Measurements from ENCODE around the gene ZNF362. TPM values are rescaled to one million over a fixed set of nuclear protein-coding genes. Genes with fewer than 3 reads are reported as not detected.

ZNF362 gene
- polyA plus RNA-seq, 1 of the 3 experiments (the other 2 are of a cell fraction), result 17.1 TPM

- peak overlapping the region; percentile 84 for H3K4me2 ChIP-seq
- H3K36me3 ChIP-seq (replicated peaks in 1 of 2; ENCODE audit: control insufficient read depth in 1 of 2, insufficient read depth in 2 of 2, low read length in 1 of 2), result peaks cover 27% of the 10 kb centered on the region in 2 experiments
- H3K4me1 ChIP-seq (ENCODE audit: control insufficient read depth in 1 of 2, insufficient read depth in 2 of 2, low read depth in 1 of 2, low read length in 1 of 2), result peaks cover 39 to 44% of the 10 kb centered on the region in 2 experiments
- peaks cover 65% of the 10 kb centered on the region for H3K79me2 ChIP-seq (ENCODE audit: insufficient read depth)
- no peaks in the 10 kb centered on the region for H3K27me3 ChIP-seq (ENCODE audit: insufficient read depth)
- peaks cover 20% of the 10 kb centered on the region for H4K20me1 ChIP-seq (ENCODE audit: insufficient read depth)
- no peak for DNase-seq
- no peak for TF ChIP-seq EP300 (IDR thresholded peaks at IDR 0.05; ENCODE audit: borderline replicate concordance in 1 of 2, low read depth in 1 of 2, low read length in 1 of 2)
- no peak for TF ChIP-seq RCOR1 (IDR thresholded peaks at IDR 0.05; ENCODE audit: low read length)
- TF ChIP-seq ZBTB33 (IDR thresholded peaks at IDR 0.05; ENCODE audit: borderline replicate concordance, low read depth), result no peak
- TF ChIP-seq MEF2A (IDR thresholded peaks at IDR 0.05; ENCODE audit: borderline replicate concordance, low read depth), result no peak
- peak; percentile 18; the same call in 1 of the 2 replicates for TF ChIP-seq POLR2AphosphoS5 (IDR thresholded peaks at IDR 0.05; ENCODE audit: low read depth, low read length)
- no peak for TF ChIP-seq NFIC (IDR thresholded peaks at IDR 0.05; ENCODE audit: borderline replicate concordance)
- peak overlapping the region; percentile 89 to 97 for H3K27ac ChIP-seq (ENCODE audit: low read depth in 2 of 2, low read length in 1 of 2)
- 19% methylated on average over 2 of the region's 2 CpGs for WGBS (ENCODE audit: low lambda C conversion rate)
- peaks cover 45% of the 10 kb centered on the region for H3F3A ChIP-seq (replicated peaks; ENCODE audit: insufficient read depth)
- H2AFZ ChIP-seq (ENCODE audit: low read depth), result no peak overlapping the region
- H3K9me2 ChIP-seq, result no peaks in the 10 kb centered on the region
- H3K9ac ChIP-seq, result peak overlapping the region; percentile 94
- ChIA-PET POLR2A (interaction anchor here (2.4 kb wide), 1 partner anchor 16 kb away, joined by 10 read pairs; no protein-coding TSS in a partner anchor), CTCF (interaction anchor here (0.9 to 2.6 kb wide), 3 partner anchors 19 to 108 kb away, joined by 3 to 18 read pairs (median 10); no protein-coding TSS in a partner anchor)
- H3K4me3 ChIP-seq (ENCODE audit: low read depth in 2 of 2, low read length in 1 of 2), result peak overlapping the region; percentile 68 to 78
- no peaks in the 10 kb centered on the region for H3K9me3 ChIP-seq
Measured at GRCh38 chr1:33348194-33348593, 91.9 kb downstream of the ZNF362 start.

- TF ChIP-seq POLR2AphosphoS5 (IDR thresholded peaks at IDR 0.05; ENCODE audit: low read depth, low read length), result peak; percentile 2; the same call in 1 of the 2 replicates
- no peak for TF ChIP-seq CHD2 (IDR thresholded peaks at IDR 0.05; ENCODE audit: low read length, partially characterized antibody)
- no peak for TF ChIP-seq SMC3 (IDR thresholded peaks at IDR 0.05; ENCODE audit: low read depth, low read length)
- TF ChIP-seq MXI1 (IDR thresholded peaks at IDR 0.05; ENCODE audit: low read depth, low read length), result no peak
- Histone ChIP-seq H3K27ac (ENCODE audit: low read depth in 2 of 2, low read length in 1 of 2) (peak overlapping the region; percentile 89 to 97), H3K9me2 (no peaks in the 10 kb centered on the region), H3K79me2 (ENCODE audit: insufficient read depth) (peaks cover 61% of the 10 kb centered on the region), H3K4me2 (peak overlapping the region; percentile 84), H3K9me3 (no peaks in the 10 kb centered on the region), H2AFZ (ENCODE audit: low read depth) (no peak overlapping the region), H3F3A (replicated peaks; ENCODE audit: insufficient read depth) (peaks cover 43% of the 10 kb centered on the region), H3K4me1 (ENCODE audit: control insufficient read depth in 1 of 2, insufficient read depth in 2 of 2, low read depth in 1 of 2, low read length in 1 of 2) (peaks cover 34 to 41% of the 10 kb centered on the region in 2 experiments), H3K4me3 (ENCODE audit: low read depth in 2 of 2, low read length in 1 of 2) (peak overlapping the region; percentile 68 to 78), H3K9ac (peak overlapping the region; percentile 94), H4K20me1 (ENCODE audit: insufficient read depth) (peaks cover 16% of the 10 kb centered on the region), H3K36me3 (replicated peaks in 1 of 2; ENCODE audit: control insufficient read depth in 1 of 2, insufficient read depth in 2 of 2, low read length in 1 of 2) (peaks cover 22 to 27% of the 10 kb centered on the region in 2 experiments), H3K27me3 (ENCODE audit: insufficient read depth) (no peaks in the 10 kb centered on the region)
- 2% methylated on average over 11 of the region's 11 CpGs for WGBS (ENCODE audit: low lambda C conversion rate)
- ChIA-PET POLR2A (interaction anchor here (1.6 to 2.4 kb wide), 3 partner anchors 10 to 28 kb away, joined by 4 to 10 read pairs (median 7); partner anchors contain the start of gene A3GALT2), CTCF (interaction anchor here (0.9 to 2.6 kb wide), 3 partner anchors 18 to 107 kb away, joined by 3 to 18 read pairs (median 10); no protein-coding TSS in a partner anchor)
- DNase-seq, result peak; percentile 50
Measured at GRCh38 chr1:33348676-33349080, 92.4 kb downstream of the ZNF362 start.

All from SK-N-SH (cell line).